ENCODE measurements around the gene SMIM22.

- TF ChIP-seq BHLHE40 (IDR thresholded peaks at IDR 0.05; ENCODE audit: borderline replicate concordance) (no peak), FOXA1 (IDR thresholded peaks at IDR 0.05) (no peak), LEF1 (IDR thresholded peaks at IDR 0.05; ENCODE audit: borderline replicate concordance) (no peak), SUZ12 (IDR thresholded peaks at IDR 0.05) (no peak), ARNT (IDR thresholded peaks at IDR 0.05) (no peak), ZNF384 (IDR thresholded peaks at IDR 0.05) (no peak), CTBP1 (IDR thresholded peaks at IDR 0.05; ENCODE audit: borderline replicate concordance) (no peak), SP1 (IDR thresholded peaks at IDR 0.05) (no peak), FOXK2 (IDR thresholded peaks at IDR 0.05) (no peak), FOXM1 (IDR thresholded peaks at IDR 0.05; ENCODE audit: borderline replicate concordance) (no peak)
Observed at GRCh38 chr16:4752351-4753100, 42.6 kb upstream of the SMIM22 start.
